ENCODE results near the gene ADAMTS10.
"Not testable (repeated sequence)": the region's sequence is repeated elsewhere in the genome, so short reads cannot be mapped to it uniquely, and the experiment has no call there.

- TF ChIP-seq CTCF, POLR2A (IDR thresholded peaks at IDR 0.05): not testable (repeated sequence)
Measured at GRCh38 chr19:8617325-8617724, 6.8 kb upstream of the ADAMTS10 start.

Measured in esophagus squamous epithelium (tissue), 4 donors.